GM10266 (cell line): Measurements from ENCODE around the gene FIGNL2.

Experiments
- DNase-seq: peaks from one replicate; pipeline ENCODE4 v3.0.0; 2012; ENCODE audit errors: extremely low spot score
- TF ChIP-seq, protein P1 (sequence below): IDR thresholded peaks from 2 replicates; pipeline ENCODE4 v1.5.1; 2012; ENCODE audit warnings: mild to moderate bottlenecking, low read depth; ENCODE audit not compliant: control insufficient read depth, insufficient read depth; ENCODE audit errors: missing control alignments

FIGNL2 gene

DNA sequence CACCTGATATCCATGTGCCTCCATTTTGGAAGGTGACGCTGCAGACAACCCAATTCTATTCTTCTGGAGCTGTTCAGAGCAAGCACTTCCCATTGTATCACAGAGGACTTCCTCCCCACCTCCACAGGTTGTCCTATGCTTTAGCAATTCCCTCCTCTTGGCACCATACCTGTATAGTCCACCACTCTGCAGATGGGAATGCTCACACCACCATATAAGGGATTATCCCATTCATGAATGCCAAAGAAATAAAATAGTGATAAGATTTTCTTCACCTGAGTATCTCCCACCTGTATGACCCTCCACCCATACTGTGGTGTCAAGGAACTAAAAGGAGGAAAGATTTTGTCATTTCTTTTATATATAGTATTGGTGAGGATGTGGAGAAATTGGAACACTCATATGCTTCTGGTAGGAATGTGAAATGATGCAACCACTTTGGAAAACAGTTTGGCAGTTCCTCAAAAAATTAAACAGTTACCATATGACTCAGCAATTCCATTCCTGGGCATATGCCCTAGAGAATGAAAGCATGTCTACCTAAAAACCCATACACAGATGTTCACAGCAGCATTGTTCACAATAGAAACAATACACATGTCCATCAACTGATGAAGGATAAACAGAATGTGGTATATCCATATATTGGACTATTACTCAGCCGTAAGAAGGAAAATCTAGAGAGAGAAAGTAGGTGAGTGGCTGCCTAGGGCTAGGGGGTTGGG lies 75.2 kb downstream of the FIGNL2 start:
- TF ChIP-seq, protein P1, sequence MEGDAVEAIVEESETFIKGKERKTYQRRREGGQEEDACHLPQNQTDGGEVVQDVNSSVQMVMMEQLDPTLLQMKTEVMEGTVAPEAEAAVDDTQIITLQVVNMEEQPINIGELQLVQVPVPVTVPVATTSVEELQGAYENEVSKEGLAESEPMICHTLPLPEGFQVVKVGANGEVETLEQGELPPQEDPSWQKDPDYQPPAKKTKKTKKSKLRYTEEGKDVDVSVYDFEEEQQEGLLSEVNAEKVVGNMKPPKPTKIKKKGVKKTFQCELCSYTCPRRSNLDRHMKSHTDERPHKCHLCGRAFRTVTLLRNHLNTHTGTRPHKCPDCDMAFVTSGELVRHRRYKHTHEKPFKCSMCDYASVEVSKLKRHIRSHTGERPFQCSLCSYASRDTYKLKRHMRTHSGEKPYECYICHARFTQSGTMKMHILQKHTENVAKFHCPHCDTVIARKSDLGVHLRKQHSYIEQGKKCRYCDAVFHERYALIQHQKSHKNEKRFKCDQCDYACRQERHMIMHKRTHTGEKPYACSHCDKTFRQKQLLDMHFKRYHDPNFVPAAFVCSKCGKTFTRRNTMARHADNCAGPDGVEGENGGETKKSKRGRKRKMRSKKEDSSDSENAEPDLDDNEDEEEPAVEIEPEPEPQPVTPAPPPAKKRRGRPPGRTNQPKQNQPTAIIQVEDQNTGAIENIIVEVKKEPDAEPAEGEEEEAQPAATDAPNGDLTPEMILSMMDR: no peak
- no peak for DNase-seq

DNA sequence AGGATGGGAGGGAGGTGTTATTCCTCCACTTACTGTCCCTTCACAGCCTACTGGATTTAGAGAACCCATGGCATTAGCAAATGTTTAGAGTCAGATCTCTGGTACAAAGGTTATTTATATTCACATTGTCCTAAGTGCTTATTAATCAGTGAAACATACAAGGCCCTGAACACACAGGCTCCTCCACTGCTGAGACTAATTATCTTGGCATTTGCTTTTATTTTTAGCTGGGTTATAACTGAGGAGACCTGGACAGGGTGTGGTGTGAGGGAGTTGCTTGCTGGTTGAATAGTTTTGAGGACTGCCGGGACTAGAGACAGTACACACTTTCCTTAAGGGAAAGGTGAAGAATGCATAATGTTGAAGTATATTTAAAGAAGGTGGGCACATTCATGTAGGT lies 77.5 kb downstream of the FIGNL2 start:
- TF ChIP-seq, protein P1: no peak
- DNase-seq: no peak
